HFFc6 (cell line): ENCODE results near the gene STK32B. TPM values are rescaled to one million over a fixed set of nuclear protein-coding genes. Genes with fewer than 3 reads are reported as not detected.
"Not testable (repeated sequence)": the region's sequence is repeated elsewhere in the genome, so short reads cannot be mapped to it uniquely, and the experiment has no call there.

ENCODE experiments used
- DNase-seq: peaks from one replicate; pipeline ENCODE4 v3.0.0-alpha.2; 2018
- H3K27ac Mint-ChIP-seq: 2 replicates; pipeline ENCODE4 v1.8.0; 2020; ENCODE audit warnings: mild to moderate bottlenecking, mixed read lengths
- H3K27me3 Mint-ChIP-seq: 2 replicates; pipeline ENCODE4 v1.8.0; 2021; ENCODE audit warnings: mild to moderate bottlenecking, moderate library complexity, mixed read lengths; ENCODE audit not compliant: insufficient read depth
- H3K36me3 Mint-ChIP-seq: 2 replicates; pipeline ENCODE4 v1.8.0; 2021; ENCODE audit warnings: low read depth, mixed read lengths
- H3K4me1 Mint-ChIP-seq: 2 replicates; pipeline ENCODE4 v1.8.0; 2020; ENCODE audit warnings: low read depth, mixed read lengths
- H3K4me3 Mint-ChIP-seq: 2 replicates; pipeline ENCODE4 v1.8.0; 2020; ENCODE audit warnings: mild to moderate bottlenecking, moderate library complexity, mixed read lengths
- H3K9me3 Mint-ChIP-seq: 2 replicates; pipeline ENCODE4 v1.8.0; 2020; ENCODE audit warnings: mild to moderate bottlenecking, mixed read lengths
- total RNA-seq, 6 experiments: library from RNA; stranded (reverse); fragmentation: NEBNext Ultra II Directional; extraction: Animal tissue kit (Norgen Biotek cat#: 25700); gene quantifications; 2 replicates in 1 of 6; 3 replicates in 5 of 6; pipeline ENCODE4 v1.2.3, GENCODE V29; 2021
- TF ChIP-seq, protein P1 (sequence below): fragments of 200-600 bp; sonication (generic); IDR thresholded peaks from 2 replicates; pipeline ENCODE4 v1.5.0; 2021; ENCODE audit warnings: antibody characterized with exemption, mild to moderate bottlenecking

The STK32B gene
- total RNA-seq, 6 experiments from 2014 or later, result 0.14 to 0.33 (median 0.18) TPM; not detected in 1

DNA sequence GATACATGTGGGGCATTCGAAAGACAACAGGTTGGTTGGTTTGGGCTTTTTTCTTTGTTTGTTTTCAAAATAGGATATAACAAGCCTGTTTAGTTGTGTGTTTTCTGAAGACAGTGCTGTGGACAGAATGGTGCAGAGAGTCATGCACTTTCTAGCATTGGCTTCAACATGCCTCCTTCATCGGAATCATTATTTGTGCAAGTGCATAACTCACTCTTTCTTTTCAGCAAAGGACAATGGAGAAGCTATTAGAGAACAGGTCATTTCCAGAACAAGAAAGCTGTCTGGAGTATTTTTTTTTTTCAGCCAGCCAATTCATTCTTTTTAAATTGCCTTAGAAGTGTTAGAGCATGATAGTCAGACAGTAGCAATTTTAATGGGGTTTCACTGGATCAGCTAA, 225.8 kb downstream of the STK32B start:
- Mint-ChIP-seq H3K27me3 (peaks cover 2% of the 10 kb centered on the region; the same call in 1 of the 2 replicates), H3K36me3 (no peaks in the 10 kb centered on the region), H3K4me3 (no peak overlapping the region), H3K27ac (no peak overlapping the region), H3K4me1 (no peaks in the 10 kb centered on the region), H3K9me3 (peaks cover 64% of the 10 kb centered on the region)
- DNase-seq, result no peak
- TF ChIP-seq, protein P1, sequence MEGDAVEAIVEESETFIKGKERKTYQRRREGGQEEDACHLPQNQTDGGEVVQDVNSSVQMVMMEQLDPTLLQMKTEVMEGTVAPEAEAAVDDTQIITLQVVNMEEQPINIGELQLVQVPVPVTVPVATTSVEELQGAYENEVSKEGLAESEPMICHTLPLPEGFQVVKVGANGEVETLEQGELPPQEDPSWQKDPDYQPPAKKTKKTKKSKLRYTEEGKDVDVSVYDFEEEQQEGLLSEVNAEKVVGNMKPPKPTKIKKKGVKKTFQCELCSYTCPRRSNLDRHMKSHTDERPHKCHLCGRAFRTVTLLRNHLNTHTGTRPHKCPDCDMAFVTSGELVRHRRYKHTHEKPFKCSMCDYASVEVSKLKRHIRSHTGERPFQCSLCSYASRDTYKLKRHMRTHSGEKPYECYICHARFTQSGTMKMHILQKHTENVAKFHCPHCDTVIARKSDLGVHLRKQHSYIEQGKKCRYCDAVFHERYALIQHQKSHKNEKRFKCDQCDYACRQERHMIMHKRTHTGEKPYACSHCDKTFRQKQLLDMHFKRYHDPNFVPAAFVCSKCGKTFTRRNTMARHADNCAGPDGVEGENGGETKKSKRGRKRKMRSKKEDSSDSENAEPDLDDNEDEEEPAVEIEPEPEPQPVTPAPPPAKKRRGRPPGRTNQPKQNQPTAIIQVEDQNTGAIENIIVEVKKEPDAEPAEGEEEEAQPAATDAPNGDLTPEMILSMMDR, result no peak

DNA sequence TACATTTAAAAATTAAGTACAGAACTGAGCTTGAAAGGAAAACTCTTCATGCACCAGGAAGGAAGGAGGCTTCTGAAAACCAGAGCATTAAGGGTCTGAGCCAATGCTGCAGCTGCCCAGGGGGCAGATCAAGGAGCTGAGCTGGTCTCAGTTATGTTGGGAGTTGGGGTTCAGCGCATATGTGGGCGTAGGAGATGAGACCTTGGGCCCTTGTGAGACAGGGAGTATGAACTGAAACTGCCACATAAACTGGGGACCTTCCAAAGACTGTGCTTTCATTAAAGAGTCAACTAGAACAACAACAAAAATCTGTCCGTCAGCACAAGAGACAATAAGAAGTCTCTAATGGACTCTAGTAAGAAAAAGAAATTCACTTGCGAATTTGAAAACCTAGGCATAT, 226.9 kb downstream of the STK32B start:
- H3K9me3 Mint-ChIP-seq, result peaks cover 66% of the 10 kb centered on the region
- H3K4me1 Mint-ChIP-seq, result no peaks in the 10 kb centered on the region
- TF ChIP-seq, protein P1, result no peak
- peaks cover 2% of the 10 kb centered on the region for H3K27me3 Mint-ChIP-seq
- no peak overlapping the region for H3K27ac Mint-ChIP-seq
- no peaks in the 10 kb centered on the region for H3K36me3 Mint-ChIP-seq
- no peak for DNase-seq
- H3K4me3 Mint-ChIP-seq, result no peak overlapping the region

DNA sequence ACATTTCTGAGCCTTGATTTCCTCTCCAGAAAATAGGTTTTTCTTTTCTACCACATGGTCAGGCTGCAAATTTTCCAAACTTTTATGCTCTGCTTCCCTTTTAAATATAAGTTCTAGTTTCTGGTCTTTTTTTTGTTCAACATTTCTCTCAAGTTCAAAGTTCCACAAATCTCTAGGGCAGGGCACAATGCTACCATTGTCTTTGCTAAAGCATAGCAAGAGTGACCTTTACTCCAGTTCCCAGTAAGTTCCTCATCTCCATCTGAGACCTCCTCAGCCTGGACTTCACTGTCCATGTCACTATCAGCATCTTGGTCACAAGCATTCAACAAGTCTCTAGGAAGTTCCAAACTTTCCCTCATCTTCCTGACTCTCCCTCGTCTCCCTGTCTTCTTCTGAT, 228.8 kb downstream of the STK32B start:
- not testable (repeated sequence) for H3K4me3 Mint-ChIP-seq, H3K27me3 Mint-ChIP-seq, H3K27ac Mint-ChIP-seq, H3K4me1 Mint-ChIP-seq, H3K36me3 Mint-ChIP-seq, DNase-seq
- H3K9me3 Mint-ChIP-seq, result peaks cover 58% of the 10 kb centered on the region

DNA sequence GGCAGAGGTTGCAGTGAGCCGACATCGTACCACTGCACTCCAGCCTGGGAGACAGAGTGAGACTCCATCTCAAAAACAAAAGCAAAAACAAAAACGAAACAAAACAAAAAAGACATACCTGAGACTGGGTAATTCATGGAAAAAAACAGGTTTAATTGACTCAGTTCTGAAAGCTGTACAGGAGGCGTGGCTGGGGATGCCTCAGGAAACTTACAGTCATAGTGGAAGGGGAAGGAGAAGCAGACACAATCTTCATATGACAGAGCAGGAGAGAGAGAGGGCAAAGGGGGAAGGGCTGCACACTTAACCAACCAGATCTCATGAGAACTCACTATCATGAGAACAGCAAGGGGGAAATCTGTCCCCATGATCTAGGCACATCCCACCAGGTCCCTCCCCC, 229.5 kb downstream of the STK32B start:
- TF ChIP-seq, protein P1, result no peak
- Mint-ChIP-seq H3K4me1 (no peaks in the 10 kb centered on the region), H3K4me3 (no peak overlapping the region), H3K27me3 (peaks cover 2% of the 10 kb centered on the region), H3K36me3 (no peaks in the 10 kb centered on the region), H3K27ac (no peak overlapping the region), H3K9me3 (peaks cover 52% of the 10 kb centered on the region)
- no peak for DNase-seq

DNA sequence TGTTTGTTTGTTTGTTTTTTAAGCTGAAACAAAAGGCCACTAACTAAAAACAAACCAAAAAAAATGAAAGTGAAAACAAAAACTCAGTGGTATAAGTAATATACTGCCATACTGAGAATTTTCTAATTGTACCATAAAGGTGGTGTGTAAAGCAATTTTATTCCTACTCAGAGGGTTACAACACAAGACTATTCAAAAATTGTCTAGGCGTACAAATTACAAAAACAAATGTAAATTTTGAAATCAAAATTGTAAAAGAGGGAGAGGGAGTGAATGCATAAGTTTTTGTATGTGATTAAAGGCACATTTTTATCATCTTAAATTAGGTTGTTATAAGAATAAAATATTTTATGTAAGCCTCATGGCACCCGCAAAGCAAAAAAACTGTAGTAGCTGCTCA, 232.6 kb downstream of the STK32B start:
- no peaks in the 10 kb centered on the region for H3K36me3 Mint-ChIP-seq
- peaks cover 38% of the 10 kb centered on the region for H3K9me3 Mint-ChIP-seq
- H3K27ac Mint-ChIP-seq, result no peak overlapping the region
- H3K4me1 Mint-ChIP-seq, result no peaks in the 10 kb centered on the region
- no peak overlapping the region for H3K4me3 Mint-ChIP-seq
- TF ChIP-seq, protein P1, result no peak
- peaks cover 2% of the 10 kb centered on the region for H3K27me3 Mint-ChIP-seq
- DNase-seq, result no peak

DNA sequence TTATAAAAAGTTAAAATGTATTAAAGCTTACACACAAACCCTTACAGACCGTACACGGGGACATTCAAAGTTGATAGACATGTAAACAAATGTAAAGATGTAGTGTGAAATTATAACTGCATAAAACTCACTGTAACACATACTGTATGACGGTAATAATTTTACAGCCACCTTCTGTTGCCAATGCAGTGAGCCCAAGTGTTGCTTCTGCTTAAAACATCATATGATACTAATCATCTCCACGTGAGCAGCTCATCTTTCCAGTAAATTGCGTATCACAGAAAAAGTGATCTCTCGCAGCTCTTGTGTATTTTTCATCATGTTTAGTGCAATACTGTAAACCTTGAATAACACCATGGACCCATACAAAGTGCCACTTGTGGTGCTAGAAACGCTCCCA, 233.2 kb downstream of the STK32B start:
- Mint-ChIP-seq H3K27ac (no peak overlapping the region), H3K27me3 (peaks cover 2% of the 10 kb centered on the region), H3K36me3 (no peaks in the 10 kb centered on the region), H3K9me3 (peaks cover 35% of the 10 kb centered on the region), H3K4me1 (no peaks in the 10 kb centered on the region), H3K4me3 (no peak overlapping the region)
- TF ChIP-seq, protein P1, result no peak
- no peak for DNase-seq
